GM12801 (cell line): Measurements from ENCODE around the gene MGAT5.

ENCODE experiments used
- CTCF ChIP-seq: IDR thresholded peaks from one replicate; pipeline ENCODE4 v1.5.1; 2011; ENCODE audit warnings: control low read depth; ENCODE audit not compliant: insufficient read length; ENCODE audit errors: extremely low read depth

MGAT5 gene

GRCh38 chr2:134392442-134393074 lies 138.7 kb downstream of the MGAT5 start:
- TF ChIP-seq CTCF: no peak

GRCh38 chr2:134393075-134393461 lies 139.2 kb downstream of the MGAT5 start:
- no peak for TF ChIP-seq CTCF

DNA sequence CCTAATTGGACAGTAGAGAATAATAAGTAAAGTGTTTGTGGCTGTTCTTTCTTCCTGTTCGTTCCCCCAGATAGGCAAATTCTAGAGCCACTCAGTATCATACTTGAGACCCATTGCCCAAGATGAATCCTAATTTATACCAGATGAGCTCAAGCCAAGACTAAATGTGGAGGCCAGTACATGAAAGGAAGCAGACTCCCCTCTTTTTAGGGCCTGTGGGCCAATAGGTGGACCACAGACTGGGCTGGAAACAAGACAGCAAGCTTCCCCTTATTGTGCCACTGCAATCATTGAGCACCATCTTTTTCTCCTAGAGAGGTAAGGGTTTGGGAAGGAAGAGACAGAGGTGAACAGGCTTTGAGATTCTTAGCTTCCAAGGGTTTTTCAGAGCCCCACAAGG lies 141.9 kb downstream of the MGAT5 start:
- no peak for TF ChIP-seq CTCF

DNA sequence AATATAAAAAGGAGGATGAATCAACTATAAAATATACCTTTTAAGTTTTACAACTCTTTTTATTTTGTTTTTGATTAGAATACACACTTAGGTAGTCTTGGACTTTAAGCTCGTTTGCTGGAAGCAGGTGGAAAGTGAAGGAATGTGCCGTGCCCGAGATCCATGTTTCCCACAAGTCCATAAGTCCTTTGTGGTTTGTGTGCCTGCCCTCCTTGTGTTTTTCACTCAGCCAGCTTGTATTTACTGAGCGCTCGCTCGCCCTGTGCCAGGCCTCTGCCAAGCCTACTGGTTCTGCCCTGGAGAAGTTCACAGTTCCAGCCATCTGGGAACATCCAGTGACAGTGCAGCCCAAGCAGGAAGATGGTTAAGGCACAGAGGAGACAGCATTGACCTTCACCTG lies 142.6 kb downstream of the MGAT5 start:
- no peak for TF ChIP-seq CTCF

GRCh38 chr2:134397146-134397896 lies 143.4 kb downstream of the MGAT5 start:
- no peak for TF ChIP-seq CTCF

- TF ChIP-seq CTCF: no peak
Observed at GRCh38 chr2:134398300-134398699, 144.4 kb downstream of the MGAT5 start.

GRCh38 chr2:134399096-134399495 lies 145.2 kb downstream of the MGAT5 start:
- TF ChIP-seq CTCF: no peak
